Measurements from ENCODE around the gene NPW. TPM values are rescaled to one million over a fixed set of nuclear protein-coding genes. Genes with fewer than 3 reads are reported as not detected.

Gene NPW
- total RNA-seq, 1 donor from 2014 or later = 6.9 TPM

GRCh38 chr16:2001456-2002355, 17.9 kb upstream of the NPW start:
- peaks cover 13% of the 10 kb centered on the region for H3K4me1 Mint-ChIP-seq
- intact Hi-C loops (cut with micrococcal nuclease) = loop anchor here (10.0 kb wide), 1 partner anchor 213 kb away; the partner anchor contains the start of genes BRICD5 and PGP
- peaks cover 29% of the 10 kb centered on the region for H3K36me3 Mint-ChIP-seq (ENCODE audit: low read depth)
- H3K27ac Mint-ChIP-seq = no peak overlapping the region
- no peak overlapping the region for H3K4me3 Mint-ChIP-seq
- no peak for DNase-seq
- H3K27me3 Mint-ChIP-seq = no peaks in the 10 kb centered on the region
- H3K9me3 Mint-ChIP-seq = no peaks in the 10 kb centered on the region

- Mint-ChIP-seq H3K9me3 (no peaks in the 10 kb centered on the region), H3K36me3 (ENCODE audit: low read depth) (peaks cover 28% of the 10 kb centered on the region), H3K4me3 (no peak overlapping the region)
Observed at GRCh38 chr16:2002406-2003230, 17.0 kb upstream of the NPW start.

GRCh38 chr16:2003231-2003826, 16.3 kb upstream of the NPW start:
- no peak for DNase-seq
- Mint-ChIP-seq H3K27ac (no peak overlapping the region), H3K9me3 (no peaks in the 10 kb centered on the region), H3K4me3 (no peak overlapping the region), H3K27me3 (no peaks in the 10 kb centered on the region), H3K4me1 (peaks cover 25% of the 10 kb centered on the region), H3K36me3 (ENCODE audit: low read depth) (peaks cover 32% of the 10 kb centered on the region)
- intact Hi-C loops (cut with micrococcal nuclease) = loop anchor here (10.0 kb wide), 1 partner anchor 211 kb away; the partner anchor contains the start of genes BRICD5 and PGP

More at GRCh38 chr16:2002406-2003230, 17.0 kb upstream of the NPW start:
- no peak overlapping the region for H3K27ac Mint-ChIP-seq
- H3K4me1 Mint-ChIP-seq = peaks cover 20% of the 10 kb centered on the region
- no peaks in the 10 kb centered on the region for H3K27me3 Mint-ChIP-seq
- no peak for DNase-seq
- intact Hi-C loops (cut with micrococcal nuclease) = loop anchor here (10.0 kb wide), 1 partner anchor 212 kb away; the partner anchor contains the start of genes BRICD5 and PGP

- intact Hi-C loops (cut with micrococcal nuclease) = loop anchor here (10.0 kb wide), 1 partner anchor 211 kb away; the partner anchor contains the start of genes BRICD5 and PGP
- Mint-ChIP-seq H3K27ac (no peak overlapping the region), H3K4me3 (no peak overlapping the region), H3K4me1 (peaks cover 30% of the 10 kb centered on the region), H3K9me3 (no peaks in the 10 kb centered on the region), H3K36me3 (ENCODE audit: low read depth) (peaks cover 34% of the 10 kb centered on the region), H3K27me3 (no peaks in the 10 kb centered on the region)
- DNase-seq = peak; percentile 97
Observed at GRCh38 chr16:2003827-2004641, 15.6 kb upstream of the NPW start.

GRCh38 chr16:2004795-2005517, 14.6 kb upstream of the NPW start:
- peaks cover 30% of the 10 kb centered on the region for H3K4me1 Mint-ChIP-seq
- DNase-seq = no peak
- intact Hi-C loops (cut with micrococcal nuclease) = loop anchor here (5.0 to 10.0 kb wide), 3 partner anchors 33 to 247 kb away; partner anchors contain the start of genes BRICD5, ECI1, PGP and TBL3
- no peak overlapping the region for H3K4me3 Mint-ChIP-seq
- no peak overlapping the region for H3K27ac Mint-ChIP-seq
- peaks cover 33% of the 10 kb centered on the region for H3K36me3 Mint-ChIP-seq (ENCODE audit: low read depth)
- no peaks in the 10 kb centered on the region for H3K9me3 Mint-ChIP-seq
- no peaks in the 10 kb centered on the region for H3K27me3 Mint-ChIP-seq

GRCh38 chr16:2005646-2006045, 13.9 kb upstream of the NPW start:
- H3K36me3 Mint-ChIP-seq (ENCODE audit: low read depth) = peaks cover 36% of the 10 kb centered on the region
- no peak overlapping the region for H3K4me3 Mint-ChIP-seq
- H3K27ac Mint-ChIP-seq = no peak overlapping the region

GRCh38 chr16:2006317-2006716, 13.3 kb upstream of the NPW start:
- H3K9me3 Mint-ChIP-seq = no peaks in the 10 kb centered on the region
- H3K4me1 Mint-ChIP-seq = peaks cover 33% of the 10 kb centered on the region
- H3K27ac Mint-ChIP-seq = peak overlapping the region; percentile 39
- DNase-seq = no peak
- intact Hi-C loops (cut with micrococcal nuclease) = loop anchor here (5.0 to 10.0 kb wide), 3 partner anchors 34 to 246 kb away; partner anchors contain the start of genes BRICD5, ECI1, PGP and TBL3
- peaks cover 31% of the 10 kb centered on the region for H3K36me3 Mint-ChIP-seq (ENCODE audit: low read depth)
- H3K4me3 Mint-ChIP-seq = peak overlapping the region; percentile 87
- H3K27me3 Mint-ChIP-seq = no peaks in the 10 kb centered on the region

More at GRCh38 chr16:2005646-2006045, 13.9 kb upstream of the NPW start:
- Mint-ChIP-seq H3K4me1 (peaks cover 33% of the 10 kb centered on the region), H3K27me3 (no peaks in the 10 kb centered on the region), H3K9me3 (no peaks in the 10 kb centered on the region)
- DNase-seq = no peak
- intact Hi-C loops (cut with micrococcal nuclease) = loop anchor here (5.0 to 10.0 kb wide), 3 partner anchors 33 to 247 kb away; partner anchors contain the start of genes BRICD5, ECI1, PGP and TBL3

- H3K4me3 Mint-ChIP-seq = peak overlapping the region; percentile 87
- H3K27ac Mint-ChIP-seq = peak overlapping the region; percentile 85
- intact Hi-C loops (cut with micrococcal nuclease) = loop anchor here (5.0 to 10.0 kb wide), 3 partner anchors 35 to 245 kb away; partner anchors contain the start of genes BRICD5, ECI1, PGP and TBL3
Observed at GRCh38 chr16:2007081-2007836, 12.3 kb upstream of the NPW start.

GRCh38 chr16:2008009-2008526, 11.5 kb upstream of the NPW start:
- H3K4me1 Mint-ChIP-seq = peaks cover 33% of the 10 kb centered on the region
- intact Hi-C loops (cut with micrococcal nuclease) = loop anchor here (1.0 to 10.0 kb wide), 4 partner anchors 16 to 244 kb away; partner anchors contain the start of genes BRICD5, ECI1, PGP and TBL3
- H3K27ac Mint-ChIP-seq = peak overlapping the region; percentile 85
- no peaks in the 10 kb centered on the region for H3K27me3 Mint-ChIP-seq
- H3K9me3 Mint-ChIP-seq = no peaks in the 10 kb centered on the region
- H3K4me3 Mint-ChIP-seq = peak overlapping the region; percentile 87
- H3K36me3 Mint-ChIP-seq (ENCODE audit: low read depth) = peaks cover 26% of the 10 kb centered on the region
- peak; percentile 76 for DNase-seq

More at GRCh38 chr16:2007081-2007836, 12.3 kb upstream of the NPW start:
- Mint-ChIP-seq H3K9me3 (no peaks in the 10 kb centered on the region), H3K27me3 (no peaks in the 10 kb centered on the region), H3K4me1 (peaks cover 33% of the 10 kb centered on the region), H3K36me3 (ENCODE audit: low read depth) (peaks cover 29% of the 10 kb centered on the region)
- no peak for DNase-seq

GRCh38 chr16:2008631-2009163, 10.9 kb upstream of the NPW start:
- DNase-seq = peak; percentile 82
- intact Hi-C loops (cut with micrococcal nuclease) = loop anchor here (1.0 to 10.0 kb wide), 4 partner anchors 16 to 244 kb away; partner anchors contain the start of genes BRICD5, ECI1, PGP and TBL3
- Mint-ChIP-seq H3K36me3 (ENCODE audit: low read depth) (peaks cover 26% of the 10 kb centered on the region), H3K27ac (peak overlapping the region; percentile 85), H3K27me3 (no peaks in the 10 kb centered on the region), H3K4me1 (peaks cover 33% of the 10 kb centered on the region), H3K4me3 (peak overlapping the region; percentile 87), H3K9me3 (no peaks in the 10 kb centered on the region)
